Neutrophil (primary cell): ENCODE results near the gene SP1.
"Not testable (repeated sequence)": the region's sequence is repeated elsewhere in the genome, so short reads cannot be mapped to it uniquely, and the experiment has no call there.

Experiments used
- H3K27ac ChIP-seq: fragments of 200-600 bp; sonication (generic); 2 replicates; pipeline ENCODE4 v1.5.1; 2016; ENCODE audit warnings: mild to moderate bottlenecking, moderate library complexity
- H3K27me3 ChIP-seq: fragments of 200-600 bp; sonication (generic); 2 replicates; pipeline ENCODE4 v1.6.0; 2016; ENCODE audit warnings: mild to moderate bottlenecking
- H3K36me3 ChIP-seq: fragments of 200-600 bp; sonication (generic); 2 replicates; pipeline ENCODE4 v1.5.1; 2017
- H3K4me1 ChIP-seq, 2 experiments: fragments of 200-600 bp in 1 of 2; sonication (generic) in 1 of 2; 1 replicate in 1 of 2; 2 replicates in 1 of 2; pipeline versions ENCODE4 v1.5.1 to v1.6.1; 2013 to 2016; ENCODE audit warnings: low read depth in 1 of 2, low read length in 1 of 2, mild to moderate bottlenecking in 1 of 2, moderate library complexity in 1 of 2; ENCODE audit not compliant: control insufficient read depth in 1 of 2, insufficient read depth in 1 of 2
- H3K4me3 ChIP-seq, 2 experiments: fragments of 200-600 bp in 1 of 2; sonication (generic) in 1 of 2; 1 replicate in 1 of 2; 2 replicates in 1 of 2; pipeline ENCODE4 v1.5.1; 2013 to 2016; ENCODE audit warnings: low read depth in 1 of 2, low read length in 1 of 2, mild to moderate bottlenecking in 1 of 2, moderate library complexity in 1 of 2
- H3K9me3 ChIP-seq: fragments of 200-600 bp; sonication (generic); 2 replicates; pipeline ENCODE4 v1.5.1; 2016
- CTCF ChIP-seq: fragments of 200-600 bp; sonication (generic); IDR thresholded peaks from 2 replicates; pipeline ENCODE4 v1.5.1; 2016; ENCODE audit warnings: antibody characterized with exemption

Gene SP1

GRCh38 chr12:53427905-53428594 is 48.1 kb downstream of the SP1 start:
- Histone ChIP-seq H3K36me3 (no peaks in the 10 kb centered on the region), H3K4me3 (no peak overlapping the region), H3K4me1 (peaks cover 12 to 15% of the 10 kb centered on the region in 2 experiments), H3K27ac (no peak overlapping the region), H3K27me3 (no peaks in the 10 kb centered on the region), H3K9me3 (no peaks in the 10 kb centered on the region)
- TF ChIP-seq CTCF = no peak

DNA sequence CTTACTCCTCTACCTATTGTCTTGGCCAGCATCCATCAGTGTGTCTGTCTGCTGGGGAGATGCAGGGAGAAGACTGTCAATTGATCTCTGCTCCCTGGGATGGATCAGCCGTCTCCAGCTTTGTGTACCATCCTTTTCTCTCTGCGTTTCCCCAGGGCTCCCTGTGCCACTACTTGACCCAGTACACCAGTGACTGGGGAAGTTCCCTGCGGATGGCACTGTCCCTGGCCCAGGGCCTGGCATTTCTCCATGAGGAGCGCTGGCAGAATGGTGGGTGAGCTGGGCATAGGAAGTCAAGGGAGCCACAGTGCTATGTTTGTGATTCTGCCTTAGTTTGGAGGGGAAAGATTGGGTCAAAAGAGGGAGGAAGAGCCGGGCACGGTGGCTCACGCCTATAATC is 48.8 kb downstream of the SP1 start:
- no peaks in the 10 kb centered on the region for H3K9me3 ChIP-seq
- TF ChIP-seq CTCF = no peak
- no peak overlapping the region for H3K4me3 ChIP-seq
- H3K4me1 ChIP-seq = peaks cover 12 to 15% of the 10 kb centered on the region in 2 experiments
- H3K27ac ChIP-seq = no peak overlapping the region
- no peaks in the 10 kb centered on the region for H3K36me3 ChIP-seq
- H3K27me3 ChIP-seq = no peaks in the 10 kb centered on the region

GRCh38 chr12:53430116-53430515 is 50.1 kb downstream of the SP1 start:
- H3K27ac ChIP-seq = no peak overlapping the region
- H3K4me3 ChIP-seq = no peak overlapping the region
- peaks cover 13 to 18% of the 10 kb centered on the region in 2 experiments for H3K4me1 ChIP-seq
- no peaks in the 10 kb centered on the region for H3K27me3 ChIP-seq
- H3K36me3 ChIP-seq = no peaks in the 10 kb centered on the region
- TF ChIP-seq CTCF = no peak
- no peaks in the 10 kb centered on the region for H3K9me3 ChIP-seq

DNA sequence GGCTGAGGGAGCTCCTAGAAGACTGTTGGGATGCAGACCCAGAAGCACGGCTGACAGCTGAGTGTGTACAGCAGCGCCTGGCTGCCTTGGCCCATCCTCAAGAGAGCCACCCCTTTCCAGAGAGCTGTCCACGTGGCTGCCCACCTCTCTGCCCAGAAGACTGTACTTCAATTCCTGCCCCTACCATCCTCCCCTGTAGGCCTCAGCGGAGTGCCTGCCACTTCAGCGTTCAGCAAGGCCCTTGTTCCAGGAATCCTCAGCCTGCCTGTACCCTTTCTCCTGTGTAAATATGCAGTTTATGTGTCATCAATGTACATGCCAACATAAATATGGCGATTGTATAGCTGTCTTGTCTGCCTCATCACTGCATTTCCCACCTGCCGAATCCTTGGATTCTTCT is 51.2 kb downstream of the SP1 start:
- no peaks in the 10 kb centered on the region for H3K36me3 ChIP-seq
- H3K9me3 ChIP-seq = no peaks in the 10 kb centered on the region
- H3K4me1 ChIP-seq = peaks cover 19 to 25% of the 10 kb centered on the region in 2 experiments
- no peak for TF ChIP-seq CTCF
- no peak overlapping the region for H3K4me3 ChIP-seq
- no peak overlapping the region for H3K27ac ChIP-seq
- H3K27me3 ChIP-seq = no peaks in the 10 kb centered on the region

- peaks cover 10 to 19% of the 10 kb centered on the region in 2 experiments for H3K4me1 ChIP-seq
- not testable (repeated sequence) for H3K4me3 ChIP-seq, H3K9me3 ChIP-seq, H3K27ac ChIP-seq, H3K36me3 ChIP-seq, H3K27me3 ChIP-seq
Observed at GRCh38 chr12:53435326-53435725, 55.4 kb downstream of the SP1 start.

- Histone ChIP-seq H3K4me1 (peaks cover 38 to 48% of the 10 kb centered on the region in 2 experiments), H3K36me3 (peaks cover 18% of the 10 kb centered on the region)
- H3K27me3 ChIP-seq, H3K9me3 ChIP-seq, H3K27ac ChIP-seq, H3K4me3 ChIP-seq: not testable (repeated sequence)
Observed at GRCh38 chr12:53439582-53439981, 59.6 kb downstream of the SP1 start.
